GM23338 (cell line): ENCODE results near the gene KIRREL3.

ENCODE experiments used
- EZH2phosphoT487 ChIP-seq: fragments of 200-600 bp; sonication (generic); IDR thresholded peaks from one replicate; pipeline ENCODE4 v1.8.1; 2018; ENCODE audit warnings: antibody characterized with exemption; ENCODE audit not compliant: unreplicated experiment
- POLR2AphosphoS5 ChIP-seq: IDR thresholded peaks from 2 replicates; pipeline ENCODE4 v1.6.1; 2016; ENCODE audit warnings: antibody characterized with exemption, low read depth
- TF ChIP-seq, protein P1 (sequence below), 2 experiments: fragments of 200-600 bp in 1 of 2; sonication (generic) in 1 of 2; conservative IDR thresholded peaks; 2 replicates each; pipeline versions ENCODE4 v1.5.1 to v1.6.1; 2016 to 2017; ENCODE audit warnings: antibody characterized with exemption in 2 of 2, low read depth in 2 of 2, mild to moderate bottlenecking in 2 of 2, moderate library complexity in 1 of 2

GRCh38 chr11:126424471-126425039 lies 576.0 kb downstream of the KIRREL3 start:
- TF ChIP-seq, protein P1, sequence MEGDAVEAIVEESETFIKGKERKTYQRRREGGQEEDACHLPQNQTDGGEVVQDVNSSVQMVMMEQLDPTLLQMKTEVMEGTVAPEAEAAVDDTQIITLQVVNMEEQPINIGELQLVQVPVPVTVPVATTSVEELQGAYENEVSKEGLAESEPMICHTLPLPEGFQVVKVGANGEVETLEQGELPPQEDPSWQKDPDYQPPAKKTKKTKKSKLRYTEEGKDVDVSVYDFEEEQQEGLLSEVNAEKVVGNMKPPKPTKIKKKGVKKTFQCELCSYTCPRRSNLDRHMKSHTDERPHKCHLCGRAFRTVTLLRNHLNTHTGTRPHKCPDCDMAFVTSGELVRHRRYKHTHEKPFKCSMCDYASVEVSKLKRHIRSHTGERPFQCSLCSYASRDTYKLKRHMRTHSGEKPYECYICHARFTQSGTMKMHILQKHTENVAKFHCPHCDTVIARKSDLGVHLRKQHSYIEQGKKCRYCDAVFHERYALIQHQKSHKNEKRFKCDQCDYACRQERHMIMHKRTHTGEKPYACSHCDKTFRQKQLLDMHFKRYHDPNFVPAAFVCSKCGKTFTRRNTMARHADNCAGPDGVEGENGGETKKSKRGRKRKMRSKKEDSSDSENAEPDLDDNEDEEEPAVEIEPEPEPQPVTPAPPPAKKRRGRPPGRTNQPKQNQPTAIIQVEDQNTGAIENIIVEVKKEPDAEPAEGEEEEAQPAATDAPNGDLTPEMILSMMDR (conservative IDR thresholded peaks at IDR 0.05; ENCODE audit: low read depth in 2 of 2), result no peak
- no peak for TF ChIP-seq EZH2phosphoT487
- TF ChIP-seq POLR2AphosphoS5, result no peak
